ENCODE data around the gene EFNA5. TPM values are rescaled to one million over a fixed set of nuclear protein-coding genes. Genes with fewer than 3 reads are reported as not detected.

Gene EFNA5
- total and polyA plus RNA-seq, 2 of the 8 experiments (the other 6 are each of a cell fraction or from before 2014, with no cell fraction given): 9.6 to 21.8 TPM

DNA sequence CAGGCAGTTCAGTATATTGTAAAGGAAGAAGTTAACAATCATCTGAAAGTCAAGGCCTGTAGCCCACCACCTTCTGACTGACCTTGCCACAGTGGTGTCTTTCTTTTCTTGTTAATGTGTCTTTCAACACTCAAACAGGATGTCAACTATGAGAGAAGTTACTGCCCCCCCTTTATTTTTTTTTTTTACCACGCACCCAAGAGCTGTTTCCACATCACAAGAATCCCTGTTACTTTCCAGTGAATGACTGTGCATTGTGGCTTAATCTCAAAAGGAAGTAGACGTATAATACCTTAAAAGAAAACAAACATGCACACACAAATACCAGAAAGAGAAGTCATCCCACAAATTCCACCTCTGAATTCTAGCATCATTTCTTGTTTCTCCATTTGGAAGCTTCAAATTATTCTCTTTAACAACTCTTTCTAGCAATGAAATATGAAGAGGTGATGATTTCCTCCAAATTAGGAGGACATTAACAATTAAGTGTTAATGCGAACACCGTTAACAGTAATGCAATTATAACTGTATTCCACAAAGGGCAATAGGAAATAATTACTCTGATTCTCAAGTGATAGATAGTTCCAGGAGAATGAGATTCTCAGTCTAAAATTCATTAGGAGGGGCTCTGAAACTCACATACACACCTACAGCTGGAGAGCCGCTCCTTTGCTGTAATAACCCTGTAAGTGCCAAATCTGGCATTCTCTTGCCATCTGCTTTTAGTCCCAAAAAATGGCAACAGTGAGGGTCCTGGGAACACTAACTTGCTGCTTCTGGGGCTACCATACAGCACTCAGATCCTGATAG is 201.0 kb downstream of the EFNA5 start:
- H3K9ac ChIP-seq (replicated peaks in 1 of 4; ENCODE audit: extremely low read depth in 1 of 4, low read depth in 3 of 4, low read length in 3 of 4): no peak overlapping the region
- H3K79me1 ChIP-seq (ENCODE audit: low read depth, low read length): no peaks in the 10 kb centered on the region
- no peak overlapping the region for H4K5ac ChIP-seq (ENCODE audit: insufficient read length, low read depth, low read length)
- CTCF ChIA-PET (ENCODE audit: partially characterized antibody): interaction anchor here (0.6 to 2.0 kb wide), 5 partner anchors 14 to 103 kb away, joined by 3 to 4 read pairs (median 4); no protein-coding TSS in a partner anchor
- no peak overlapping the region for H4K91ac ChIP-seq (replicated peaks; ENCODE audit: insufficient read length, low read length)
- H3K14ac ChIP-seq (ENCODE audit: insufficient read length): no peak overlapping the region
- no peaks in the 10 kb centered on the region for H3K27me3 ChIP-seq (replicated peaks in 1 of 4; ENCODE audit: control insufficient read depth in 3 of 4, extremely low read depth in 1 of 4, insufficient read depth in 3 of 4, low read length in 3 of 4)
- no peak overlapping the region for H2AFZ ChIP-seq (ENCODE audit: low read length)
- H4K8ac ChIP-seq (ENCODE audit: extremely low read depth, insufficient read depth, low read length): no peak overlapping the region
- DNase-seq (ENCODE audit: low read depth in 1 of 2, low spot score in 2 of 2): no peak
- no peak overlapping the region for H3K4ac ChIP-seq (replicated peaks; ENCODE audit: insufficient read length, low read depth, low read length)
- H3K23ac ChIP-seq (ENCODE audit: insufficient read length): no peak overlapping the region
- WGBS, 2 experiments (ENCODE audit: extremely low coverage in 1 of 2, insufficient coverage in 1 of 2, insufficient read length in 1 of 2, insufficient replicate concordance in 2 of 2, low coverage in 1 of 2, low lambda C conversion rate in 2 of 2, missing lambda C conversion rate in 1 of 2): 83% methylated on average over 5 of the region's 5 CpGs; no CpG with 5 or more reads in 1 of the 2 experiments
- H2BK120ac ChIP-seq (replicated peaks; ENCODE audit: low read depth, low read length): no peak overlapping the region
- H3K4me1 ChIP-seq (replicated peaks in 1 of 4; ENCODE audit: control insufficient read depth in 3 of 4, insufficient read depth in 4 of 4, low read length in 3 of 4): peaks cover 11 to 49% (median 36%) of the 10 kb centered on the region in 4 experiments
- no peak overlapping the region for H3K27ac ChIP-seq (ENCODE audit: low read depth, low read length)
- H4K20me1 ChIP-seq (replicated peaks in 1 of 2; ENCODE audit: control insufficient read depth in 1 of 2, insufficient read depth in 2 of 2, low read length in 2 of 2): no peaks in the 10 kb centered on the region
- peaks cover 0 to 6% of the 10 kb centered on the region in 2 experiments; a peak in 1 of 4 replicates for H3K79me2 ChIP-seq (ENCODE audit: control insufficient read depth in 1 of 2, insufficient read depth in 2 of 2, low read length in 2 of 2)
- no peak overlapping the region for H3K4me3 ChIP-seq (ENCODE audit: extremely low read depth in 1 of 4, insufficient read depth in 2 of 4, low read depth in 3 of 4, low read length in 4 of 4)
- H2BK5ac ChIP-seq (ENCODE audit: low read depth, low read length): no peak overlapping the region
- H3K4me2 ChIP-seq (ENCODE audit: insufficient read depth in 1 of 2, low read depth in 2 of 2, low read length in 2 of 2): no peak overlapping the region
- no peaks in the 10 kb centered on the region for H3K23me2 ChIP-seq (ENCODE audit: low read depth, low read length)
- no peak overlapping the region for H2BK12ac ChIP-seq (ENCODE audit: low read depth, low read length)
- no peak overlapping the region for H2BK15ac ChIP-seq (ENCODE audit: low read length)
- H3K9me3 ChIP-seq (ENCODE audit: insufficient read depth in 2 of 2, low read depth in 1 of 2, low read length in 1 of 2): no peaks in the 10 kb centered on the region
- POLR2A ChIA-PET (ENCODE audit: partially characterized antibody): interaction anchor here (1.0 kb wide), 1 partner anchor 14 kb away, joined by 3 read pairs; no protein-coding TSS in a partner anchor
- no peak for FAIRE-seq
- no peak overlapping the region; the same call in 1 of the 2 replicates for H3K18ac ChIP-seq (ENCODE audit: extremely low read depth, low read length)
- H3K56ac ChIP-seq (replicated peaks; ENCODE audit: insufficient read length, low read depth, low read length): no peak overlapping the region
- no peak overlapping the region; the same call in 1 of the 2 replicates for H2BK20ac ChIP-seq (ENCODE audit: low read length)
- no peaks in the 10 kb centered on the region for H3K36me3 ChIP-seq (ENCODE audit: control insufficient read depth in 2 of 4, insufficient read depth in 4 of 4, low read length in 3 of 4)
- H2AK5ac ChIP-seq (ENCODE audit: low read depth, low read length): no peak overlapping the region
- TF ChIP-seq TBP (IDR thresholded peaks at IDR 0.05; ENCODE audit: low read depth, low read length) (no peak), CEBPB (IDR thresholded peaks at IDR 0.05; ENCODE audit: low read depth, low read length) (no peak), RXRA (IDR thresholded peaks at IDR 0.05; ENCODE audit: insufficient read depth, low read depth, low read length) (no peak), KDM4A (IDR thresholded peaks at IDR 0.05; ENCODE audit: low read depth, low read length, severe bottlenecking) (no peak), BCL11A (IDR thresholded peaks at IDR 0.05; ENCODE audit: low read depth in 2 of 2, low read length in 2 of 2) (no peak), GABPA (IDR thresholded peaks at IDR 0.05; ENCODE audit: borderline replicate concordance, insufficient read depth, low read length) (no peak), CTBP2 (IDR thresholded peaks at IDR 0.05; ENCODE audit: borderline replicate concordance, insufficient read depth, insufficient read length, low read length) (no peak), RNF2 (IDR thresholded peaks at IDR 0.05; ENCODE audit: borderline replicate concordance, low read depth, low read length, missing control alignments, poor library complexity, severe bottlenecking) (no peak), POU5F1 (IDR thresholded peaks at IDR 0.05; ENCODE audit: low read depth, low read length) (no peak), SAP30 (IDR thresholded peaks at IDR 0.05; ENCODE audit: insufficient read depth, insufficient replicate concordance, low read length) (no peak), PHF8 (conservative IDR thresholded peaks at IDR 0.05; ENCODE audit: low read depth, low read length) (no peak)

Data from H1 (cell line).